ENCODE results near the gene MST1. TPM values are rescaled to one million over a fixed set of nuclear protein-coding genes. Genes with fewer than 3 reads are reported as not detected.

Gene MST1
- total and polyA plus RNA-seq, 9 of the 15 experiments (the other 6 are each of a cell fraction or from before 2014, with no cell fraction given): 0.08 to 1.8 (median 0.40) TPM

- no TSS peak for BruUV-seq (replicated peaks)
- H3K4me2 ChIP-seq (ENCODE audit: insufficient read depth, low read length): no peak overlapping the region
- no peaks in the 10 kb centered on the region for H3K27me3 ChIP-seq (ENCODE audit: control insufficient read depth in 2 of 2, insufficient read depth in 2 of 2, low read length in 2 of 2)
- H3K4me3 ChIP-seq: no peak overlapping the region
- in situ Hi-C loops (cut with MboI) (no loop called here), intact Hi-C loops (cut with micrococcal nuclease) (no loop called here)
- peaks cover 0 to 6% of the 10 kb centered on the region in 2 experiments; a peak in 2 of 5 replicates for H3K4me1 ChIP-seq (replicated peaks in 1 of 2; ENCODE audit: control insufficient read depth in 2 of 2, insufficient read depth in 2 of 2, low read length in 2 of 2)
- FAIRE-seq (no peak), ATAC-seq (no peak), DNase-seq (ENCODE audit: extremely low read depth in 1 of 4, low spot score in 3 of 4) (no peak)
- ChIA-PET POLR2A (interaction anchor here (0.6 kb wide), 1 partner anchor 10 kb away, joined by 3 read pairs; no protein-coding TSS in a partner anchor), CTCF (ENCODE audit: low intra/inter-chr PET ratio) (no interaction called here)
- no peaks in the 10 kb centered on the region for H4K20me1 ChIP-seq (replicated peaks; ENCODE audit: control insufficient read depth, insufficient read depth, low read length)
- H3K9ac ChIP-seq (ENCODE audit: insufficient read depth in 1 of 2, low read depth in 2 of 2, low read length in 2 of 2): no peak overlapping the region
- peaks cover 49% of the 10 kb centered on the region; the same call in 2 of the 3 replicates for H3K36me3 ChIP-seq (ENCODE audit: control insufficient read depth, insufficient read depth, low read length)
- no peak overlapping the region for H2AFZ ChIP-seq (ENCODE audit: low read depth, low read length)
- no peaks in the 10 kb centered on the region for H3K79me2 ChIP-seq (ENCODE audit: control insufficient read depth, insufficient read depth, low read length)
- H3K9me3 ChIP-seq (replicated peaks; ENCODE audit: control insufficient read depth, insufficient read depth, low read depth, low read length): no peaks in the 10 kb centered on the region
- TF ChIP-seq POLR2A (conservative IDR thresholded peaks at IDR 0.05): no peak
- TF ChIP-seq CBFA2T2 (conservative IDR thresholded peaks at IDR 0.05): no peak
- TF ChIP-seq MCM2 (IDR thresholded peaks at IDR 0.05; ENCODE audit: low read depth): no peak
- TF ChIP-seq KAT7 (CRISPR knock-in tag; IDR thresholded peaks at IDR 0.05; ENCODE audit: borderline replicate concordance): no peak
- no peak for TF ChIP-seq CXXC5 (CRISPR knock-in tag; IDR thresholded peaks at IDR 0.05)
- no peak for TF ChIP-seq NFIC (IDR thresholded peaks at IDR 0.05)
- TF ChIP-seq CTBP1 (IDR thresholded peaks at IDR 0.05; ENCODE audit: borderline replicate concordance): no peak
- no peak for TF ChIP-seq TBL1XR1 (IDR thresholded peaks at IDR 0.05; ENCODE audit: low read length in 2 of 2)
- no peak for TF ChIP-seq TAF7 (tag; IDR thresholded peaks at IDR 0.05)
- TF ChIP-seq CTCF (IDR thresholded peaks at IDR 0.05 in 2 of 3, conservative IDR thresholded peaks at IDR 0.05 in 1 of 3; ENCODE audit: insufficient read depth in 2 of 3, low read depth in 1 of 3, low read length in 3 of 3): no peak
- TF ChIP-seq ZNF586 (CRISPR knock-in tag; conservative IDR thresholded peaks at IDR 0.05): no peak
- TF ChIP-seq CREB3L1 (IDR thresholded peaks at IDR 0.05; ENCODE audit: borderline replicate concordance, low read depth): no peak
- no peak for TF ChIP-seq KDM1A (IDR thresholded peaks at IDR 0.05)
- no peak for TF ChIP-seq WHSC1 (IDR thresholded peaks at IDR 0.05; ENCODE audit: low read length)
- TF ChIP-seq E4F1 (CRISPR knock-in tag; IDR thresholded peaks at IDR 0.05; ENCODE audit: borderline replicate concordance): no peak
- TF ChIP-seq POLR2H (tag; IDR thresholded peaks at IDR 0.05; ENCODE audit: low read depth): no peak
- TF ChIP-seq ZFPM2 (CRISPR knock-in tag; IDR thresholded peaks at IDR 0.05): no peak
- TF ChIP-seq PPARD (CRISPR knock-in tag; IDR thresholded peaks at IDR 0.05): no peak
- 72% methylated on average over 3 of the region's 4 CpGs for WGBS (ENCODE audit: insufficient coverage, low coverage, missing lambda C conversion rate)
- H3K9me1 ChIP-seq (ENCODE audit: control insufficient read depth, insufficient read depth, low read length): no peaks in the 10 kb centered on the region
- no peak overlapping the region for H3K27ac ChIP-seq (ENCODE audit: extremely low read depth, low read depth, low read length)
Observed at GRCh38 chr3:49707113-49707480, 17.8 kb upstream of the MST1 start.
